Fibroblast of lung (primary cell): ENCODE results near the gene HSFY2.
"Not testable (repeated sequence)": the region's sequence is repeated elsewhere in the genome, so short reads cannot be mapped to it uniquely, and the experiment has no call there.

Source experiments
- EZH2 ChIP-seq: IDR thresholded peaks from 2 replicates; pipeline ENCODE4 v1.5.1; 2012; ENCODE audit warnings: low read length, control low read depth, mild to moderate bottlenecking; ENCODE audit errors: missing control alignments
- TF ChIP-seq, protein P1 (sequence below), 2 donors: IDR thresholded peaks in 1 of 2; conservative IDR thresholded peaks in 1 of 2; 1 replicate in 1 of 2; 2 replicates in 1 of 2; pipeline ENCODE4 v1.5.1; 2011 to 2012; ENCODE audit warnings: low read length in 2 of 2, control low read depth in 1 of 2, inconsistent platforms in 1 of 2, low read depth in 1 of 2, mild to moderate bottlenecking in 1 of 2

- not testable (repeated sequence) for TF ChIP-seq EZH2
- TF ChIP-seq, protein P1, sequence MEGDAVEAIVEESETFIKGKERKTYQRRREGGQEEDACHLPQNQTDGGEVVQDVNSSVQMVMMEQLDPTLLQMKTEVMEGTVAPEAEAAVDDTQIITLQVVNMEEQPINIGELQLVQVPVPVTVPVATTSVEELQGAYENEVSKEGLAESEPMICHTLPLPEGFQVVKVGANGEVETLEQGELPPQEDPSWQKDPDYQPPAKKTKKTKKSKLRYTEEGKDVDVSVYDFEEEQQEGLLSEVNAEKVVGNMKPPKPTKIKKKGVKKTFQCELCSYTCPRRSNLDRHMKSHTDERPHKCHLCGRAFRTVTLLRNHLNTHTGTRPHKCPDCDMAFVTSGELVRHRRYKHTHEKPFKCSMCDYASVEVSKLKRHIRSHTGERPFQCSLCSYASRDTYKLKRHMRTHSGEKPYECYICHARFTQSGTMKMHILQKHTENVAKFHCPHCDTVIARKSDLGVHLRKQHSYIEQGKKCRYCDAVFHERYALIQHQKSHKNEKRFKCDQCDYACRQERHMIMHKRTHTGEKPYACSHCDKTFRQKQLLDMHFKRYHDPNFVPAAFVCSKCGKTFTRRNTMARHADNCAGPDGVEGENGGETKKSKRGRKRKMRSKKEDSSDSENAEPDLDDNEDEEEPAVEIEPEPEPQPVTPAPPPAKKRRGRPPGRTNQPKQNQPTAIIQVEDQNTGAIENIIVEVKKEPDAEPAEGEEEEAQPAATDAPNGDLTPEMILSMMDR (conservative IDR thresholded peaks at IDR 0.05 in 1 of 2, IDR thresholded peaks at IDR 0.05 in 1 of 2; ENCODE audit: low read depth in 1 of 2, low read length in 2 of 2) = not testable (repeated sequence)
These were observed 19.5 kb downstream of the HSFY2 start for GRCh38 chrY:18754077-18754476.
